ENCODE measurements around the gene MTHFD1L.

The MTHFD1L gene

GRCh38 chr6:150899231-150899630, 33.7 kb downstream of the MTHFD1L start:
- no peak for DNase-seq

- DNase-seq: no peak
Observed at GRCh38 chr6:150900049-150900448, 34.5 kb downstream of the MTHFD1L start.

GRCh38 chr6:150902142-150902776, 36.8 kb downstream of the MTHFD1L start:
- no peak for DNase-seq

GRCh38 chr6:150905769-150906168, 40.3 kb downstream of the MTHFD1L start:
- DNase-seq: no peak

GRCh38 chr6:150906641-150907326, 41.3 kb downstream of the MTHFD1L start:
- DNase-seq: no peak

- DNase-seq: no peak
Observed at GRCh38 chr6:150907383-150907782, 41.9 kb downstream of the MTHFD1L start.

- DNase-seq: no peak
Observed at GRCh38 chr6:150908901-150909300, 43.4 kb downstream of the MTHFD1L start.

- no peak for DNase-seq
Observed at GRCh38 chr6:150910561-150910960, 45.1 kb downstream of the MTHFD1L start.

- DNase-seq: no peak
Observed at GRCh38 chr6:150914372-150914771, 48.9 kb downstream of the MTHFD1L start.

- DNase-seq: no peak
Observed at GRCh38 chr6:150915131-150915879, 49.8 kb downstream of the MTHFD1L start.

- DNase-seq: no peak
Observed at GRCh38 chr6:150915880-150916265, 50.4 kb downstream of the MTHFD1L start.

- DNase-seq: no peak
Observed at GRCh38 chr6:150919938-150920337, 54.4 kb downstream of the MTHFD1L start.

- no peak for DNase-seq
Observed at GRCh38 chr6:150922137-150922536, 56.6 kb downstream of the MTHFD1L start.

GRCh38 chr6:150924808-150925589, 59.5 kb downstream of the MTHFD1L start:
- no peak for DNase-seq

- DNase-seq: no peak
Observed at GRCh38 chr6:150925590-150925928, 60.1 kb downstream of the MTHFD1L start.

GRCh38 chr6:150925976-150926375, 60.5 kb downstream of the MTHFD1L start:
- DNase-seq: no peak

- no peak for DNase-seq
Observed at GRCh38 chr6:150928882-150929281, 63.4 kb downstream of the MTHFD1L start.

GRCh38 chr6:150929416-150929815, 63.9 kb downstream of the MTHFD1L start:
- no peak for DNase-seq

- DNase-seq: no peak
Observed at GRCh38 chr6:150930841-150931240, 65.3 kb downstream of the MTHFD1L start.

GRCh38 chr6:150931405-150931804, 65.9 kb downstream of the MTHFD1L start:
- DNase-seq: no peak

GRCh38 chr6:150932996-150933395, 67.5 kb downstream of the MTHFD1L start:
- DNase-seq: no peak

- no peak for DNase-seq
Observed at GRCh38 chr6:150934380-150934779, 68.9 kb downstream of the MTHFD1L start.

- no peak for DNase-seq
Observed at GRCh38 chr6:150936021-150936555, 70.6 kb downstream of the MTHFD1L start.

Data from DMS79 treated with DMSO at 0.1 percent for 48 hours (cell line).